Astrocyte (in vitro differentiated cells and primary cell): Measurements from ENCODE around the gene HTRA1. TPM values are rescaled to one million over a fixed set of nuclear protein-coding genes. Genes with fewer than 3 reads are reported as not detected.

Source experiments
- DNase-seq: peaks from one replicate; pipeline ENCODE4 v3.0.0-alpha.2; 2010; ENCODE audit warnings: low read depth
- FAIRE-seq: peaks from 2 replicates; lab custom pipeline; 2011; peaks lifted over from hg19 to GRCh38; lab: Jason Lieb, UNC
- H2AFZ ChIP-seq: 2 replicates; pipeline ENCODE4 v1.6.0; 2012; ENCODE audit warnings: low read depth, low read length, inconsistent platforms
- H3K27ac ChIP-seq: 2 replicates; pipeline ENCODE4 v1.5.1; 2011; ENCODE audit warnings: low read depth, low read length, inconsistent platforms
- H3K27me3 ChIP-seq: 2 replicates; pipeline ENCODE4 v1.6.0; 2011; ENCODE audit warnings: low read length, inconsistent platforms; ENCODE audit not compliant: insufficient read depth
- H3K36me3 ChIP-seq: 2 replicates; pipeline ENCODE4 v1.5.1; 2011; ENCODE audit warnings: low read length, inconsistent platforms; ENCODE audit not compliant: insufficient read depth
- H3K4me1 ChIP-seq: 2 replicates; pipeline ENCODE4 v1.5.1; 2011; ENCODE audit warnings: low read length, inconsistent platforms; ENCODE audit not compliant: insufficient read depth
- H3K4me2 ChIP-seq: 2 replicates; pipeline ENCODE4 v1.6.0; 2012; ENCODE audit warnings: low read length, inconsistent platforms
- H3K4me3 ChIP-seq: 2 replicates; pipeline ENCODE4 v1.5.1; 2011; ENCODE audit warnings: low read depth, mild to moderate bottlenecking, low read length, inconsistent platforms; ENCODE audit not compliant: insufficient read depth
- H3K79me2 ChIP-seq: 2 replicates; pipeline ENCODE4 v1.6.0; 2012; ENCODE audit warnings: mild to moderate bottlenecking, low read length, inconsistent platforms; ENCODE audit not compliant: insufficient read depth
- H3K9ac ChIP-seq: 2 replicates; pipeline ENCODE4 v1.6.0; 2012; ENCODE audit warnings: mild to moderate bottlenecking, low read length, inconsistent platforms
- H3K9me3 ChIP-seq: 2 replicates; pipeline ENCODE4 v1.5.1; 2012; ENCODE audit warnings: low read depth, mild to moderate bottlenecking, low read length, inconsistent platforms; ENCODE audit not compliant: insufficient read depth
- H4K20me1 ChIP-seq: 2 replicates; pipeline ENCODE4 v1.6.0; 2012; ENCODE audit warnings: low read length, inconsistent platforms; ENCODE audit not compliant: insufficient read depth
- H3K27ac Mint-ChIP-seq: one replicate; pipeline ENCODE4 v1.8.0; 2021; ENCODE audit warnings: mild to moderate bottlenecking, mixed read lengths; ENCODE audit not compliant: unreplicated experiment
- H3K27me3 Mint-ChIP-seq: one replicate; pipeline ENCODE4 v1.8.0; 2021; ENCODE audit warnings: low read depth, mixed read lengths; ENCODE audit not compliant: unreplicated experiment
- H3K36me3 Mint-ChIP-seq: one replicate; pipeline ENCODE4 v1.8.0; 2021; ENCODE audit warnings: low read depth, mixed read lengths; ENCODE audit not compliant: unreplicated experiment
- H3K4me1 Mint-ChIP-seq: one replicate; pipeline ENCODE4 v1.8.0; 2021; ENCODE audit warnings: low read depth, mixed read lengths; ENCODE audit not compliant: unreplicated experiment
- H3K4me3 Mint-ChIP-seq: one replicate; pipeline ENCODE4 v1.8.0; 2021; ENCODE audit warnings: mild to moderate bottlenecking, moderate library complexity, mixed read lengths; ENCODE audit not compliant: unreplicated experiment
- H3K9me3 Mint-ChIP-seq: one replicate; pipeline ENCODE4 v1.8.0; 2021; ENCODE audit warnings: mild to moderate bottlenecking, mixed read lengths; ENCODE audit not compliant: unreplicated experiment
- EZH2 ChIP-seq: IDR thresholded peaks from 2 replicates; pipeline ENCODE4 v1.6.1; 2012; ENCODE audit warnings: mild to moderate bottlenecking, low read length, inconsistent platforms; ENCODE audit not compliant: insufficient read depth
- total RNA-seq: library from RNA; stranded (reverse); gene quantifications from 2 replicates; pipeline ENCODE4 v1.2.1, GENCODE V29; 2021
- TF ChIP-seq, protein P1 (sequence below): IDR thresholded peaks from 2 replicates; pipeline ENCODE4 v1.5.1; 2011; ENCODE audit warnings: low read depth, mild to moderate bottlenecking, inconsistent platforms, low read length, moderate library complexity; ENCODE audit not compliant: insufficient read depth

The HTRA1 gene
- total RNA-seq, 1 donor from 2014 or later, result 34.9 TPM

DNA sequence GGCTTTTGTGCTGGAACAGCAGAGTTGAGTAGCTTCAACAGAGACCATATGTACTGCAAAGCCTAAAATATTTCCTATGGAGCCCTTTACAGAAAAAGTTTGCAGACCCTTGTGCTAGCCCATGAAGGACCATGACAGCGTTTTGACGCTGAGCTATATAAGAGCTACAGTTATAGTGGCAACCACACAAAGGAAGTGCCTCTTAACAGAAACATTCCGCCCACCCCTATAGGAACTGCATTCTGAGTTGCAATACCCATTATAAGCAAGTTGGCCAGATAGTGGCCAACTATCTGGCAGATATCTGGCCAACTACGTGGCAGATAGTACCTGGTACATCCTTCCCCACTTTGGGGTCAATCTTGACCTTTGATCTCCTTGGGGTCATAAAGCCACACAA, 51.7 kb downstream of the HTRA1 start:
- no peak overlapping the region for H2AFZ ChIP-seq
- H3K27me3 ChIP-seq, result no peaks in the 10 kb centered on the region
- peaks cover 28% of the 10 kb centered on the region for H3K4me1 ChIP-seq
- TF ChIP-seq, protein P1, sequence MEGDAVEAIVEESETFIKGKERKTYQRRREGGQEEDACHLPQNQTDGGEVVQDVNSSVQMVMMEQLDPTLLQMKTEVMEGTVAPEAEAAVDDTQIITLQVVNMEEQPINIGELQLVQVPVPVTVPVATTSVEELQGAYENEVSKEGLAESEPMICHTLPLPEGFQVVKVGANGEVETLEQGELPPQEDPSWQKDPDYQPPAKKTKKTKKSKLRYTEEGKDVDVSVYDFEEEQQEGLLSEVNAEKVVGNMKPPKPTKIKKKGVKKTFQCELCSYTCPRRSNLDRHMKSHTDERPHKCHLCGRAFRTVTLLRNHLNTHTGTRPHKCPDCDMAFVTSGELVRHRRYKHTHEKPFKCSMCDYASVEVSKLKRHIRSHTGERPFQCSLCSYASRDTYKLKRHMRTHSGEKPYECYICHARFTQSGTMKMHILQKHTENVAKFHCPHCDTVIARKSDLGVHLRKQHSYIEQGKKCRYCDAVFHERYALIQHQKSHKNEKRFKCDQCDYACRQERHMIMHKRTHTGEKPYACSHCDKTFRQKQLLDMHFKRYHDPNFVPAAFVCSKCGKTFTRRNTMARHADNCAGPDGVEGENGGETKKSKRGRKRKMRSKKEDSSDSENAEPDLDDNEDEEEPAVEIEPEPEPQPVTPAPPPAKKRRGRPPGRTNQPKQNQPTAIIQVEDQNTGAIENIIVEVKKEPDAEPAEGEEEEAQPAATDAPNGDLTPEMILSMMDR, result no peak
- TF ChIP-seq EZH2, result no peak
- H3K9me3 Mint-ChIP-seq, result peaks cover 3% of the 10 kb centered on the region
- H3K36me3 Mint-ChIP-seq, result peaks cover 17% of the 10 kb centered on the region
- no peaks in the 10 kb centered on the region for H3K9me3 ChIP-seq
- H4K20me1 ChIP-seq, result no peaks in the 10 kb centered on the region
- FAIRE-seq, result no peak
- H3K27me3 Mint-ChIP-seq, result peaks cover 11% of the 10 kb centered on the region
- no peak overlapping the region for H3K4me2 ChIP-seq
- peaks cover 22% of the 10 kb centered on the region for H3K4me1 Mint-ChIP-seq
- H3K79me2 ChIP-seq, result no peaks in the 10 kb centered on the region
- H3K27ac ChIP-seq, result no peak overlapping the region
- no peak for DNase-seq
- no peak overlapping the region for H3K9ac ChIP-seq
- H3K4me3 Mint-ChIP-seq, result no peak overlapping the region
- H3K4me3 ChIP-seq, result no peak overlapping the region
- H3K27ac Mint-ChIP-seq, result no peak overlapping the region
- no peaks in the 10 kb centered on the region for H3K36me3 ChIP-seq

DNA sequence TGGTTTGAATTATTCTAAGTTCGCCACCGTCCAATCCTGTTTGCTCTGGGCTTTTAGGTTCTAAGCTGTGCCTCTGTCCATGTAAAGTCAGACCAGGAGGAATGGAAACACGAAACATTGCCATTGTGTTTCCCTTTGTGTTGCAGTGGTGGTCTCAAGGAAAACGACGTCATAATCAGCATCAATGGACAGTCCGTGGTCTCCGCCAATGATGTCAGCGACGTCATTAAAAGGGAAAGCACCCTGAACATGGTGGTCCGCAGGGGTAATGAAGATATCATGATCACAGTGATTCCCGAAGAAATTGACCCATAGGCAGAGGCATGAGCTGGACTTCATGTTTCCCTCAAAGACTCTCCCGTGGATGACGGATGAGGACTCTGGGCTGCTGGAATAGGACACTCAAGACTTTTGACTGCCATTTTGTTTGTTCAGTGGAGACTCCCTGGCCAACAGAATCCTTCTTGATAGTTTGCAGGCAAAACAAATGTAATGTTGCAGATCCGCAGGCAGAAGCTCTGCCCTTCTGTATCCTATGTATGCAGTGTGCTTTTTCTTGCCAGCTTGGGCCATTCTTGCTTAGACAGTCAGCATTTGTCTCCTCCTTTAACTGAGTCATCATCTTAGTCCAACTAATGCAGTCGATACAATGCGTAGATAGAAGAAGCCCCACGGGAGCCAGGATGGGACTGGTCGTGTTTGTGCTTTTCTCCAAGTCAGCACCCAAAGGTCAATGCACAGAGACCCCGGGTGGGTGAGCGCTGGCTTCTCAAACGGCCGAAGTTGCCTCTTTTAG, 52.9 kb downstream of the HTRA1 start:
- H3K9ac ChIP-seq, result no peak overlapping the region
- H3K4me1 Mint-ChIP-seq, result peaks cover 22% of the 10 kb centered on the region
- peak overlapping the region; percentile 44 for H3K4me2 ChIP-seq
- no peak overlapping the region for H3K27ac ChIP-seq
- peaks cover 18% of the 10 kb centered on the region for H3K27me3 Mint-ChIP-seq
- H3K27me3 ChIP-seq, result no peaks in the 10 kb centered on the region
- H3K9me3 Mint-ChIP-seq, result peaks cover 3% of the 10 kb centered on the region
- H3K4me3 Mint-ChIP-seq, result no peak overlapping the region
- no peak overlapping the region for H3K27ac Mint-ChIP-seq
- TF ChIP-seq, protein P1, result no peak
- TF ChIP-seq EZH2, result no peak
- DNase-seq (peak; percentile 71), FAIRE-seq (no peak)
- H3K36me3 Mint-ChIP-seq, result peaks cover 16% of the 10 kb centered on the region
- no peaks in the 10 kb centered on the region for H4K20me1 ChIP-seq
- H2AFZ ChIP-seq, result no peak overlapping the region
- no peaks in the 10 kb centered on the region for H3K9me3 ChIP-seq
- no peak overlapping the region for H3K4me3 ChIP-seq
- no peaks in the 10 kb centered on the region for H3K36me3 ChIP-seq
- peaks cover 28% of the 10 kb centered on the region for H3K4me1 ChIP-seq
- H3K79me2 ChIP-seq, result no peaks in the 10 kb centered on the region

- DNase-seq (peak; percentile 60), FAIRE-seq (no peak)
- Mint-ChIP-seq H3K27me3 (peaks cover 19% of the 10 kb centered on the region), H3K4me1 (peaks cover 22% of the 10 kb centered on the region), H3K27ac (no peak overlapping the region), H3K36me3 (peaks cover 13% of the 10 kb centered on the region), H3K9me3 (peaks cover 3% of the 10 kb centered on the region), H3K4me3 (no peak overlapping the region)
- Histone ChIP-seq H2AFZ (no peak overlapping the region), H3K79me2 (no peaks in the 10 kb centered on the region), H4K20me1 (no peaks in the 10 kb centered on the region), H3K4me2 (peak overlapping the region; percentile 44), H3K27ac (no peak overlapping the region), H3K27me3 (no peaks in the 10 kb centered on the region), H3K36me3 (no peaks in the 10 kb centered on the region), H3K9me3 (no peaks in the 10 kb centered on the region), H3K4me1 (peaks cover 27% of the 10 kb centered on the region), H3K4me3 (no peak overlapping the region), H3K9ac (no peak overlapping the region)
- TF ChIP-seq, protein P1, result no peak
- no peak for TF ChIP-seq EZH2
Measured at GRCh38 chr10:122515022-122515424, 53.7 kb downstream of the HTRA1 start.
